Right lobe of liver (tissue), 6 donors: Measurements from ENCODE around the gene TBX10. TPM values are rescaled to one million over a fixed set of nuclear protein-coding genes. Genes with fewer than 3 reads are reported as not detected.
A peak's percentile ranks its signal among the peaks of the same experiment; 100 is the strongest.

Source experiments
- ATAC-seq, 4 donors: fragments of 200-7000 bp; cut with Tn5 transposase; one replicate each; pipeline ENCODE4 v1.9.1; 2020; ENCODE audit warnings: mild to moderate bottlenecking in 4 of 4, moderate library complexity in 4 of 4
- DNase-seq, 3 donors: peaks; one replicate each; pipeline ENCODE4 v3.0.0-alpha.2; 2020
- H3K27ac ChIP-seq, 3 donors: fragments of 200-600 bp; one replicate each; pipeline ENCODE4 v1.8.0; 2022
- H3K27me3 ChIP-seq, 2 donors: fragments of 200-600 bp; one replicate each; pipeline ENCODE4 v1.8.0; 2022
- H3K36me3 ChIP-seq, 4 donors: fragments of 200-600 bp; sonication (generic) in 1 of 4; one replicate each; pipeline versions ENCODE4 v1.5.1 to v1.8.0; 2017 to 2022; ENCODE audit warnings: control low read depth in 1 of 4
- H3K4me1 ChIP-seq, 4 donors: fragments of 200-600 bp; sonication (generic) in 1 of 4; one replicate each; pipeline versions ENCODE4 v1.5.1 to v1.8.0; 2017 to 2022; ENCODE audit warnings: control low read depth in 1 of 4
- H3K4me3 ChIP-seq, 3 donors: fragments of 200-600 bp; one replicate each; pipeline ENCODE4 v1.8.0; 2022
- H3K9me3 ChIP-seq, 4 donors: fragments of 200-600 bp; sonication (generic) in 1 of 4; one replicate each; pipeline versions ENCODE4 v1.5.1 to v1.8.0; 2017 to 2022; ENCODE audit warnings: control low read depth in 1 of 4
- CTCF ChIP-seq, 4 donors: fragments of 200-600 bp in 3 of 4; fragments of 450-650 bp in 1 of 4; IDR thresholded peaks; one replicate each; pipeline versions ENCODE4 v1.5.1 to v1.8.0; 2016 to 2022; ENCODE audit warnings: antibody characterized with exemption in 4 of 4, mild to moderate bottlenecking in 2 of 4
- POLR2A ChIP-seq: fragments of 450-650 bp; IDR thresholded peaks from one replicate; pipeline ENCODE4 v1.6.1; 2017; ENCODE audit warnings: antibody characterized with exemption, mild to moderate bottlenecking
- WGBS: methylation state at CpG from one replicate; pipeline ENCODE4 v1.1.6; 2018; ENCODE audit warnings: low coverage, low lambda C conversion rate; ENCODE audit not compliant: insufficient coverage; ENCODE audit errors: missing lambda C conversion rate; 5-methylcytosine and 5-hydroxymethylcytosine counted together
- intact Hi-C, 2 donors: fragments of 100-400 bp; cut with DNase I; formaldehyde crosslinking; loops; one replicate each; pipeline versions ENCODE4 v1.11.2 to v1.14.1; 2022
- total RNA-seq, 6 experiments: library from RNA; depleted of rRNA in 2 of 6; stranded (reverse); fragments of >200 nt in 2 of 6; fragmentation: NEBNext Ultra II Directional in 3 of 6; extraction: Animal tissue kit (Norgen Biotek cat#: 25700) in 3 of 6; gene quantifications; one replicate each; pipeline versions ENCODE4 v1.1.0 to v1.2.4, GENCODE V29; 2016 to 2023
- donor health status: DM: no; HTN: yes; CAD: no.
- donor health status: DM: no; HTN: no; CAD: no.
- donor health status: DM: no; HTN: no; CAD: no.
- donor health status: DM: no; HTN: yes; CAD: no.
- donor health status: DM: no; HTN: yes; CAD: no.

The TBX10 gene
- total RNA-seq, 6 experiments from 2014 or later = 0.24 to 0.49 (median 0.34) TPM; not detected in 1

- ATAC-seq = no peak
- Histone ChIP-seq H3K27ac (no peak overlapping the region), H3K4me1 (no peaks in the 10 kb centered on the region), H3K9me3 (no peaks in the 10 kb centered on the region), H3K4me3 (no peak overlapping the region), H3K27me3 (no peaks in the 10 kb centered on the region), H3K36me3 (no peaks in the 10 kb centered on the region)
- no peak for DNase-seq
- 64% methylated on average over 3 of the region's 12 CpGs for WGBS
- intact Hi-C loops = no loop called here
- no peak for TF ChIP-seq POLR2A
- TF ChIP-seq CTCF (IDR thresholded peaks at IDR 0.05) = no peak
Observed at GRCh38 chr11:67648796-67649613, 9.4 kb upstream of the TBX10 start.

DNA sequence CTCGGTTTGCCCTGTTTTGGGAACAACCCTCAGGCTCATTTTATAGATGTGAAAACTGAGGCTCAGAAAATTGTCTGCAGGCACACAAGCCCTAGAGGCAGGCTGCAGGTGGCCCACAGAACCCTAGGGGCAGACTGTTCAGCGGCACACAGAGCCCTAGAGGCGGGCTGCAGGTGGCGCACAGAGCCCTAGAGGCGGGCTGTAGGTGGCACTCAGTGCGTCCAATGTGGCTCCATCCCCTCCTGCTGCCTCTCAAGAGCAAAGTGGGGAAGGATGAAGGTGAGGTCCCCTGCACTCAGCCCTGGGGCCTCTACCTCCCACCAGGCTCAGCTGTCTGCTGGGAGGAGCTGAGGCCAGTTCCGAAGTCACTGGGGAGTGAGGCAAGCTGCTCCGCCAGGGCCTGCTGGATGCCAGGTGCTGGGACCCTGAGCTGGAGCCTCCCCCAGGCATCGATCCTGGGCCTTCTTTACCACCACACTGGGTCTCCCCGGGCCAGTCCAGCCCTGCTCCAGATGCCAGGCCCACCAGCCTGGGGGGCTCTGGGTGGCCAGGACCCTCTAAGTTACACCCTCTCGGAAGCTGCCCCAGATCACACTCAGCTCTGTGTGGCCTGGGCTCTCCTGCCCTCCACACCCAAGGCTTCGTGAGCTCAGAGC lies 8.7 kb upstream of the TBX10 start:
- intact Hi-C loops = no loop called here
- Histone ChIP-seq H3K27ac (no peak overlapping the region), H3K9me3 (no peaks in the 10 kb centered on the region), H3K4me3 (no peak overlapping the region), H3K36me3 (no peaks in the 10 kb centered on the region), H3K4me1 (no peaks in the 10 kb centered on the region), H3K27me3 (no peaks in the 10 kb centered on the region)
- 56% methylated on average over 1 of the region's 12 CpGs for WGBS
- TF ChIP-seq CTCF (IDR thresholded peaks at IDR 0.05) (no peak), POLR2A (no peak)
- ATAC-seq = peak in 2 of 4 donors; percentile 5 to 18
- peak in 1 of 3 donors; percentile 14 for DNase-seq

DNA sequence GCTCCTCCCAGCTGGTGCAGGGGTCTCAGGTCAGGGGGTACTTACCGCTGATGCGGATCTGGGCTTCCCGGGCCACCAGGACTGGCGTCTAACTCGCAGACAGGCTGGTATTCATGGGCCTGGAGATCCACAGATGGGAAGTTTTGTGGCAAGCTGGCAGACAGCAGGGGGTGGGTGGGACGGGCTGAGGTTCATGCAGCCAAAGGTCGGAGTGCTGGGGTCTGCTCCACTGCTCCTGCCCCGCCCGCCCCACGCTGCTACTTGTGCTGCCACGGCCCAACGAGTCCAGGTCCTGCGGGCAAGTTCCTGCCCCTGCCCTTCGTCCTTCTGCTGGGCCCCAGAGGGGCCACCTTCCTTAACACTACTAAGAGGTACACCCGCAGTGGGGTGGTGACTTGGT lies 7.9 kb upstream of the TBX10 start:
- DNase-seq (no peak), ATAC-seq (no peak)
- no peaks in the 10 kb centered on the region for H3K27me3 ChIP-seq
- no peak overlapping the region for H3K4me3 ChIP-seq
- H3K4me1 ChIP-seq = no peaks in the 10 kb centered on the region
- intact Hi-C loops = no loop called here
- WGBS = 80% methylated on average over 1 of the region's 15 CpGs
- H3K9me3 ChIP-seq = no peaks in the 10 kb centered on the region
- H3K36me3 ChIP-seq = no peaks in the 10 kb centered on the region
- H3K27ac ChIP-seq = no peak overlapping the region
- TF ChIP-seq POLR2A = no peak
- TF ChIP-seq CTCF (IDR thresholded peaks at IDR 0.05) = no peak

GRCh38 chr11:67646535-67647336 lies 7.2 kb upstream of the TBX10 start:
- DNase-seq (no peak), ATAC-seq (no peak)
- Histone ChIP-seq H3K9me3 (no peaks in the 10 kb centered on the region), H3K4me3 (no peak overlapping the region), H3K36me3 (no peaks in the 10 kb centered on the region), H3K4me1 (no peaks in the 10 kb centered on the region), H3K27ac (no peak overlapping the region), H3K27me3 (no peaks in the 10 kb centered on the region)
- intact Hi-C loops = no loop called here
- TF ChIP-seq CTCF (IDR thresholded peaks at IDR 0.05) = no peak
- no peak for TF ChIP-seq POLR2A
- WGBS = 83% methylated on average over 2 of the region's 24 CpGs
